Keratinocyte (primary cell): Measurements from ENCODE around the gene MPC1. TPM values are rescaled to one million over a fixed set of nuclear protein-coding genes. Genes with fewer than 3 reads are reported as not detected.

Experiments
- DNase-seq: peaks from one replicate; pipeline ENCODE4 v3.0.0-alpha.2; 2011; ENCODE audit warnings: low read depth, missing footprints, low spot score
- FAIRE-seq: peaks from 2 replicates; lab custom pipeline; 2011; peaks lifted over from hg19 to GRCh38; lab: Jason Lieb, UNC
- H2AFZ ChIP-seq: 2 replicates; pipeline ENCODE4 v1.6.0; 2012; ENCODE audit warnings: low read length, control low read depth, inconsistent platforms; ENCODE audit not compliant: control insufficient read depth
- H3K27ac ChIP-seq: 2 replicates; pipeline ENCODE4 v1.5.1; 2011; ENCODE audit warnings: low read length; ENCODE audit not compliant: control insufficient read depth, insufficient read depth
- H3K27me3 ChIP-seq: 3 replicates; pipeline ENCODE4 v1.6.0; 2011; ENCODE audit warnings: low read length; ENCODE audit not compliant: control insufficient read depth, insufficient read depth; ENCODE audit errors: extremely low read depth
- H3K36me3 ChIP-seq, 2 experiments: 2 replicates in 1 of 2; 3 replicates in 1 of 2; pipeline ENCODE4 v1.5.1; 2011; ENCODE audit warnings: low read length in 2 of 2, mild to moderate bottlenecking in 1 of 2; ENCODE audit not compliant: control insufficient read depth in 2 of 2, insufficient read depth in 2 of 2; ENCODE audit errors: extremely low read depth in 1 of 2
- H3K4me1 ChIP-seq: 3 replicates; pipeline ENCODE4 v1.5.1; 2011; ENCODE audit warnings: low read length; ENCODE audit not compliant: control insufficient read depth, insufficient read depth; ENCODE audit errors: extremely low read depth
- H3K4me2 ChIP-seq: 3 replicates; pipeline ENCODE4 v1.6.0; 2011; ENCODE audit warnings: low read depth, low read length; ENCODE audit not compliant: control insufficient read depth, insufficient read depth; ENCODE audit errors: extremely low read depth
- H3K4me3 ChIP-seq, 3 experiments: fragments of 200-600 bp in 1 of 3; sonication (generic) in 1 of 3; 2 replicates in 2 of 3; 3 replicates in 1 of 3; pipeline ENCODE4 v1.5.1; 2011 to 2016; ENCODE audit warnings: low read length in 3 of 3, mild to moderate bottlenecking in 3 of 3, control low read depth in 2 of 3, inconsistent platforms in 1 of 3, low read depth in 1 of 3, mixed read lengths in 1 of 3, mixed run types in 1 of 3, moderate library complexity in 1 of 3; ENCODE audit not compliant: control insufficient read depth in 2 of 3, insufficient read depth in 2 of 3; ENCODE audit errors: extremely low read depth in 1 of 3
- H3K79me2 ChIP-seq: 2 replicates; pipeline ENCODE4 v1.6.0; 2012; ENCODE audit warnings: low read length; ENCODE audit not compliant: control insufficient read depth, insufficient read depth
- H3K9ac ChIP-seq: 3 replicates; pipeline ENCODE4 v1.6.0; 2011; ENCODE audit warnings: low read length; ENCODE audit not compliant: control insufficient read depth, insufficient read depth; ENCODE audit errors: extremely low read depth
- H3K9me1 ChIP-seq: 3 replicates; pipeline ENCODE4 v1.6.0; 2011; ENCODE audit warnings: low read length; ENCODE audit not compliant: control insufficient read depth, insufficient read depth; ENCODE audit errors: extremely low read depth
- H3K9me3 ChIP-seq: 2 replicates; pipeline ENCODE4 v1.5.1; 2012; ENCODE audit warnings: low read depth, low read length; ENCODE audit not compliant: control insufficient read depth
- H4K20me1 ChIP-seq: 3 replicates; pipeline ENCODE4 v1.6.0; 2011; ENCODE audit warnings: low read length; ENCODE audit not compliant: control insufficient read depth, insufficient read depth; ENCODE audit errors: extremely low read depth
- EZH2 ChIP-seq: IDR thresholded peaks from one replicate; pipeline ENCODE4 v1.6.1; 2012; ENCODE audit warnings: inconsistent platforms, mild to moderate bottlenecking, low read length, moderate library complexity
- dilution Hi-C: fragments of 300-500 bp; cut with MboI; formaldehyde crosslinking; loops from one replicate; pipeline ENCODE4 v1.7.0; 2020; ENCODE audit warnings: low sequenced_read_pairs; ENCODE audit not compliant: extremely low pct_ligation_motif_present
- polyA plus RNA-seq, 5 experiments: library from polyadenylated mRNA; depleted of rRNA in 3 of 5; stranded (reverse) in 3 of 5; stranded (forward) in 1 of 5; unstranded in 1 of 5; fragments of >200 nt; gene quantifications; 1 replicate in 1 of 5; 2 replicates in 3 of 5; 3 replicates in 1 of 5; pipeline versions ENCODE4 v1.2.1 to v1.2.3, GENCODE V29; 2011 to 2012; ENCODE audit warnings: missing spikeins in 2 of 5, low read depth in 1 of 5, low replicate concordance in 1 of 5
- TF ChIP-seq, protein P1 (sequence below), 3 experiments: IDR thresholded peaks in 1 of 3; conservative IDR thresholded peaks in 1 of 3; optimal IDR thresholded peaks in 1 of 3; 2 replicates in 2 of 3; 3 replicates in 1 of 3; pipeline versions ENCODE3 to v1.5.1; 2011; ENCODE audit warnings: low read length in 3 of 3, mild to moderate bottlenecking in 3 of 3, moderate library complexity in 2 of 3, control low read depth in 1 of 3, inconsistent platforms in 1 of 3; ENCODE audit not compliant: insufficient read depth in 2 of 3; ENCODE audit errors: extremely low read depth in 1 of 3

MPC1 gene
- polyA plus RNA-seq, 1 donor (not counting 4 experiments of a cell fraction or from before 2014, with no cell fraction given) = 26.4 TPM

DNA sequence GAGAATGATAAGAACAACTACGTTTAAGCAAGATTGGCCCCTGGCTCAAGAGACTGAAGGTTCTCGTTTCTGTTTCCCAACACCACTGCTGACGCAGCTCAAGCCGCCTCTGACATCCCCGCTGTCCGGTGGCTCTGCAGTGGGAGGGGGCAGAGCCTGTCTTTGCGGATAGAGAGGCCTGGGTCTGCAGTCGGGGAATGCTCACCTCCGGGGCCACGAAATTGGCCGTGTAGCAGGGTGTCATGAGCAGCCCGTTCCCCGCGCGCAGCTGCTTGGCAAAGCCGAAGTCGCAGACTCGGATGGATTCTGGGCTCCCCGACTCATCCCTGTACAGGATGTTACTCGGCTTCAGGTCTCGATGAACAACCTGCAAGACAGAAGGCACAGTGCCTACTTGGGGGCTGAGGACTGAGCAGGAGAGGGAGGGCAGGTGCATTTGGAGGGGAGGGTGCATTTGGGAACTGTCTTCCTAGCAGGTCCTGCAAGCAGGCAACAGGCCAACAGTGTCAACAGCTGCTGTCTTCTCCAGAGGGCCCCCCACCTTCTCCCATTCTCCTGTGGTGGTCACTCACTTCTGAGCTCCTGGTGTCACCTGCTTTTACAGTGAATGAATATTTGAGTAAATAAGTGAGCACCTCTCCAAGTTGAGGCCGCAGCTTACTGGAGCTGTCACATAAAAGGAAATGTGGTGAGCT is 40.5 kb upstream of the MPC1 start:
- Histone ChIP-seq H3K36me3 (no peaks in the 10 kb centered on the region), H3K4me1 (no peaks in the 10 kb centered on the region), H3K9me3 (no peaks in the 10 kb centered on the region), H3K4me2 (no peak overlapping the region), H3K27me3 (no peaks in the 10 kb centered on the region), H3K27ac (no peak overlapping the region), H3K79me2 (no peaks in the 10 kb centered on the region), H3K4me3 (no peak overlapping the region), H4K20me1 (no peaks in the 10 kb centered on the region), H2AFZ (no peak overlapping the region), H3K9ac (no peak overlapping the region), H3K9me1 (no peaks in the 10 kb centered on the region)
- DNase-seq = no peak
- TF ChIP-seq, protein P1, sequence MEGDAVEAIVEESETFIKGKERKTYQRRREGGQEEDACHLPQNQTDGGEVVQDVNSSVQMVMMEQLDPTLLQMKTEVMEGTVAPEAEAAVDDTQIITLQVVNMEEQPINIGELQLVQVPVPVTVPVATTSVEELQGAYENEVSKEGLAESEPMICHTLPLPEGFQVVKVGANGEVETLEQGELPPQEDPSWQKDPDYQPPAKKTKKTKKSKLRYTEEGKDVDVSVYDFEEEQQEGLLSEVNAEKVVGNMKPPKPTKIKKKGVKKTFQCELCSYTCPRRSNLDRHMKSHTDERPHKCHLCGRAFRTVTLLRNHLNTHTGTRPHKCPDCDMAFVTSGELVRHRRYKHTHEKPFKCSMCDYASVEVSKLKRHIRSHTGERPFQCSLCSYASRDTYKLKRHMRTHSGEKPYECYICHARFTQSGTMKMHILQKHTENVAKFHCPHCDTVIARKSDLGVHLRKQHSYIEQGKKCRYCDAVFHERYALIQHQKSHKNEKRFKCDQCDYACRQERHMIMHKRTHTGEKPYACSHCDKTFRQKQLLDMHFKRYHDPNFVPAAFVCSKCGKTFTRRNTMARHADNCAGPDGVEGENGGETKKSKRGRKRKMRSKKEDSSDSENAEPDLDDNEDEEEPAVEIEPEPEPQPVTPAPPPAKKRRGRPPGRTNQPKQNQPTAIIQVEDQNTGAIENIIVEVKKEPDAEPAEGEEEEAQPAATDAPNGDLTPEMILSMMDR (optimal IDR thresholded peaks at IDR 0.05 in 1 of 3, IDR thresholded peaks at IDR 0.05 in 1 of 3, conservative IDR thresholded peaks at IDR 0.05 in 1 of 3; ENCODE audit: extremely low read depth in 1 of 3, insufficient read depth in 2 of 3, low read length in 3 of 3) = no peak
- TF ChIP-seq EZH2 = no peak
- dilution Hi-C loops = no loop called here
- FAIRE-seq = no peak

DNA sequence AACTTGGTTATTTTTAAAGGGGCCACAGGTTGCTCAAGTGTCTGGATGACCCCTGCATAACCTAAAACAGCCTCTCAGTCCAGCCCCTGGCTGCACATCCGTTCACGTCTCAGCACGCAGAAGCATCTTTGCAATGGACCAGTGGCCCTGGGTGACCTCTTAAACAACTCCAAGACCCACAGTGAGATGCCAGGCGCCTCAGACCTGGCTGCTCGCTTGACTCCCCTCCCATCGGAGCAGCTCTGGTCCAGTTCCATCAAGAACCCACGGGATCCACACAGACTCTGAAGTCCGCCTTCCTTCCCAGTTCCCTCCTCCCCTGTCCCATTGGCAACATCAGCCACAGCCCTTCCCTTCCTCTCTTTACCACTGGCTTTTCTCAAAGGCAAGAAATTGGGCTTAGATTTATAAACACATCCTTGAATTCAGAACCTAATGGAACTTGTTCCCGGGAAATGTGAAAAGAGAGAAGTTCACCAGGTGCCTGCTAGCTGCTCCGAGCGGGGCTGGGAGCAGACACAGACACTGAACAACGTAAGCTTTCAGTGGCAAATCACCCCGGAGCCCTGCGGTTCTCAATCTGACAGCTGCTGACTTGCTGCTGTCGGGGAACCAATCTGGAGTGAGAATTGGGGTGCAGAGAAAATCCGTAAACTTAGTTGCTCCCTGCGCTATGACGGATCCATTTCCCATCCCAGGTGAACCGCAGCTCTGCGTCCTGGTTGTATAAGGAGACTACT is 39.6 kb upstream of the MPC1 start:
- Histone ChIP-seq H3K4me2 (no peak overlapping the region), H3K36me3 (no peaks in the 10 kb centered on the region)
- no peak for FAIRE-seq

More for the DNA sequence above, 39.6 kb upstream of the MPC1 start:
- no peaks in the 10 kb centered on the region for H4K20me1 ChIP-seq
- no peaks in the 10 kb centered on the region for H3K4me1 ChIP-seq
- no peaks in the 10 kb centered on the region for H3K79me2 ChIP-seq
- no peak overlapping the region for H2AFZ ChIP-seq
- no peaks in the 10 kb centered on the region for H3K27me3 ChIP-seq
- no peaks in the 10 kb centered on the region for H3K9me3 ChIP-seq
- DNase-seq = no peak
- no peak overlapping the region for H3K27ac ChIP-seq
- dilution Hi-C loops = no loop called here
- TF ChIP-seq, protein P1 (optimal IDR thresholded peaks at IDR 0.05 in 1 of 3, IDR thresholded peaks at IDR 0.05 in 1 of 3, conservative IDR thresholded peaks at IDR 0.05 in 1 of 3; ENCODE audit: extremely low read depth in 1 of 3, insufficient read depth in 2 of 3, low read length in 3 of 3) = no peak
- no peak for TF ChIP-seq EZH2
- H3K9ac ChIP-seq = no peak overlapping the region
- no peak overlapping the region for H3K4me3 ChIP-seq
- no peaks in the 10 kb centered on the region for H3K9me1 ChIP-seq
